ENCODE data around the gene IDUA.
A peak's percentile ranks its signal among the peaks of the same experiment; 100 is the strongest.
"Not testable (repeated sequence)": the region's sequence is repeated elsewhere in the genome, so short reads cannot be mapped to it uniquely, and the experiment has no call there.

The IDUA gene

GRCh38 chr4:986879-987623, at the start of gene IDUA:
Gene IDUA, plus strand, starts transcription at chr4:987044. Its CDS starts 41 bp downstream, at chr4:987085.
- peak within 1 kb of the TSS; percentile 2 to 89 (median 71) for H3K27ac ChIP-seq
- H3K4me3 ChIP-seq = peak within 1 kb of the TSS; percentile 53 to 91 (median 64)

- not testable (repeated sequence) for H3K4me3 ChIP-seq, H3K27ac ChIP-seq
Measured at GRCh38 chr4:939508-939907, 47.3 kb upstream of the IDUA start.

- no peak overlapping the region for H3K4me3 ChIP-seq
- no peak overlapping the region for H3K27ac ChIP-seq
Measured at GRCh38 chr4:945274-946102, 41.4 kb upstream of the IDUA start.

- no peak overlapping the region for H3K27ac ChIP-seq
- no peak overlapping the region for H3K4me3 ChIP-seq
Measured at GRCh38 chr4:946103-946450, 40.8 kb upstream of the IDUA start.

GRCh38 chr4:946517-947471, 40.0 kb upstream of the IDUA start:
- no peak overlapping the region for H3K27ac ChIP-seq
- no peak overlapping the region for H3K4me3 ChIP-seq

- Histone ChIP-seq H3K4me3 (no peak overlapping the region), H3K27ac (no peak overlapping the region)
Measured at GRCh38 chr4:947491-947971, 39.3 kb upstream of the IDUA start.

- H3K27ac ChIP-seq = no peak overlapping the region
- no peak overlapping the region for H3K4me3 ChIP-seq
Measured at GRCh38 chr4:948101-948935, 38.5 kb upstream of the IDUA start.

- H3K4me3 ChIP-seq = no peak overlapping the region
- no peak overlapping the region for H3K27ac ChIP-seq
Measured at GRCh38 chr4:948936-949300, 37.9 kb upstream of the IDUA start.

- no peak overlapping the region for H3K4me3 ChIP-seq
- H3K27ac ChIP-seq = no peak overlapping the region
Measured at GRCh38 chr4:949656-950055, 37.2 kb upstream of the IDUA start.

- Histone ChIP-seq H3K4me3 (no peak overlapping the region), H3K27ac (no peak overlapping the region)
Measured at GRCh38 chr4:950136-951020, 36.5 kb upstream of the IDUA start.

GRCh38 chr4:951186-951585, 35.7 kb upstream of the IDUA start:
- Histone ChIP-seq H3K4me3 (no peak overlapping the region), H3K27ac (no peak overlapping the region)

GRCh38 chr4:951594-952468, 35.0 kb upstream of the IDUA start:
- no peak overlapping the region for H3K27ac ChIP-seq
- H3K4me3 ChIP-seq = no peak overlapping the region

GRCh38 chr4:952881-953573, 33.8 kb upstream of the IDUA start:
- H3K27ac ChIP-seq = no peak overlapping the region
- H3K4me3 ChIP-seq = no peak overlapping the region

- Histone ChIP-seq H3K4me3 (no peak overlapping the region), H3K27ac (no peak overlapping the region)
Measured at GRCh38 chr4:953574-953915, 33.3 kb upstream of the IDUA start.

GRCh38 chr4:954211-955020, 32.4 kb upstream of the IDUA start:
- Histone ChIP-seq H3K4me3 (no peak overlapping the region), H3K27ac (no peak overlapping the region)
